ACHN (cell line): ENCODE measurements around the gene LRRC55.

Experiments
- DNase-seq: peaks from one replicate; pipeline ENCODE4 v3.0.0-alpha.2; 2015
- in situ Hi-C: cut with HindIII; loops from 2 replicates; pipeline ENCODE4 v1.10.0; 2017; ENCODE audit warnings: low sequenced_read_pairs, low pct_ligation_motif_present, low pct_unique_long_range_greater_than_20kb

Gene LRRC55, protein sequence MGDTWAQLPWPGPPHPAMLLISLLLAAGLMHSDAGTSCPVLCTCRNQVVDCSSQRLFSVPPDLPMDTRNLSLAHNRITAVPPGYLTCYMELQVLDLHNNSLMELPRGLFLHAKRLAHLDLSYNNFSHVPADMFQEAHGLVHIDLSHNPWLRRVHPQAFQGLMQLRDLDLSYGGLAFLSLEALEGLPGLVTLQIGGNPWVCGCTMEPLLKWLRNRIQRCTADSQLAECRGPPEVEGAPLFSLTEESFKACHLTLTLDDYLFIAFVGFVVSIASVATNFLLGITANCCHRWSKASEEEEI

DNA sequence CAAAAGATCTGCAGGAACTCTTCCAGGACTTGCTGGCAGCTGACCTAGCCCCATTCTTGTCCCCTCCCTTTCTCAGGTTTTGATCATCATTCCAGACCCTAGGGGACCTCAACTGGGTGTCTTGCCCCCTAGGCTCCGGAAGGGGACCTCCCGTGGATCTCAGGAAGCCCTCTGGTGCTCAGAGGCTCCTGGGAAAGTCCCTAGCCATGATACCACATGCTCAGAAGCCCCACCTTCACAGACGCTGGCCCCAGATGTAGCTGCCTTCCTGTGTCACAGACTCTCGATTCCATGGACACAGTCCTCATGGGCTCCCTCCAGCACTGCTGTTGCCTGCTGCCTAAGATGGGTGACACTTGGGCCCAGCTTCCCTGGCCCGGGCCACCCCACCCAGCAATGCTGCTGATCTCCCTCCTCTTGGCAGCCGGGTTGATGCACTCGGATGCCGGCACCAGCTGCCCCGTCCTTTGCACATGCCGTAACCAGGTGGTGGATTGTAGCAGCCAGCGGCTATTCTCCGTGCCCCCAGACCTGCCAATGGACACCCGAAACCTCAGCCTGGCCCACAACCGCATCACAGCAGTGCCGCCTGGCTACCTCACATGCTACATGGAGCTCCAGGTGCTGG is at the start of gene LRRC55:
Gene LRRC55, plus strand, starts transcription at position 276 of the 628 bp plus-strand sequence. Its CDS starts 70 bp downstream, at position 346.
- no peak for DNase-seq
- in situ Hi-C loops = no loop called here

DNA sequence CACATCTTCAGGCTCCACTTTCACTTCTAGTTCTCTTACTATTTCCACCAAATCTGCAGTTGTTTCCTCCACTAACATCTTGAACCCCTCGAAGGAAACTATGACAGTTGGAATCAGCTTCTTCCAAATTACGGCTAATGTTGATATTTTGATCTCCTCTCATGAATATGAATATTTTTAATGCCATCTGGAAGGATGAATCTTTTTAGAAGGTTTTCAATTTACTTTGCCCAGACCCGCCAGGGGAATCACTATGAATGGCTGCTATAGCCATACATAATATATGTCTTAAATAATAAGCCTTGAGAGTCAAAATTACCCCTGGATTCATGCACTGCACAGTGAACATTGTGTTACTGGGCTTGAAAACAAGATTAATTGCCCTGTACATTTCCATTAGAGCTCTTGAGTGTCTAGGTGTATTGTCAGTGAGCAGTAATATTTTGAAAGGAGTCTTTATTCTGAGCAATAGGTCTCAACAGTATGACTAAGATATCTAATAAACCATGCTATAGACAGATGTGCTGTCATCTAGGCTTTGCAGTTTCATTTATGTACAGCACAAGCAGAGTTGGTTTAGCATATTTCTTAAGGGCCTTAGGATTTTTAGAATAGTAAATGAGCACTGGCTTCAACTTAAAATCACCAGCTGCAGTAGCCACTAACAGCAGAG is 48.3 kb upstream of the LRRC55 start:
- in situ Hi-C loops = no loop called here
- DNase-seq = no peak

DNA sequence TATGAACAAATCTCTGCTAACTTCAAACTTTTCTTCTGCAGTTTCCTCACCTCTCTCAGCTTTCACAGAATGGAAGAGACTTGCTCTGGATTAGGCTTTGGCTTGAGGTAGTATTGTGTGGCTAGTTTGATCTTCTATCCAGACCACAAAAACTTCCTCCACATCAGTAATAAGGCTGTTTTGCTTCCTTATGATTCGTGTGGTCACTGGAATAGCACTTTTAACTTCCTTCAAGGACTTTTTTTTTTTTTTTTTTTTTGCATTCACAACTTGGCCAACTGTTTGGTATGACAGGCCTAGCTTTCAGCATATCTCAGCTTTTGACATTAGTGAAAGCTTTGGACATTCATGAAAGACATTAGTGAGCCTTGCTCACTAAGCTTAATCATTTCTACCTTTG is 47.5 kb upstream of the LRRC55 start:
- DNase-seq = no peak
- in situ Hi-C loops = no loop called here

DNA sequence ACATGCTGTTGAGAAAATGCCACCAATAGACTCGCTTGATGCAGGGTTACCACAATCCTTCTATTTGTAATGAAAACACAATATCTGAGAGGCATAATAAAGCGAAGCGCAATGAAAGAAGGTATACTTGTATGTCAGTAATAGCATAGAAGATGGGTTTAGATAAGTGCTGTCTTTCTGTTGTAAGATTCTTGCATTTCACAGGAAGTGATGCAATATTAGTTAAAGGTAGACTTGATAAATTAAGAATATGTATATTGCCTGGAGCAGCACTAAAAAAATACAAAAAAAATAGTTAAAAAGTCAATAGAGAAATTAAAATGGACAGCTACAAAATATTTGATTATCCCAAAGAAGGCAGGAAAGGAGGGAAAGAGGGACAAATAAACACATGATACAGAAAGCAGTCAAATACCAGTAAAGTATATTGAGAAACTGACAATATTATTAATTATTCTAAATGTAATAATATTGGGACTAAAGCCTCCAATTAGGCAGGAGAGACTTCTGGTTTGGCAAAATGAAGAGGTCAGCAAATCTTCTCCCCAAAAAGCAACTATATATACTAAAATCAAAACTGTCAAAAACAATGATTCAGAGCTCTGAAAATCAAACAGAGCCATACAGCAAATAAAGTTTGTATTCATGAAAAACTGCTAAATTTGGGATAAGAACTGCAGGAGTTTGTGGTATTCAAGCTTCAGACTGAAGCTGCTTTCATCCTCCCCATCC is 46.6 kb upstream of the LRRC55 start:
- no peak for DNase-seq
- in situ Hi-C loops = no loop called here

DNA sequence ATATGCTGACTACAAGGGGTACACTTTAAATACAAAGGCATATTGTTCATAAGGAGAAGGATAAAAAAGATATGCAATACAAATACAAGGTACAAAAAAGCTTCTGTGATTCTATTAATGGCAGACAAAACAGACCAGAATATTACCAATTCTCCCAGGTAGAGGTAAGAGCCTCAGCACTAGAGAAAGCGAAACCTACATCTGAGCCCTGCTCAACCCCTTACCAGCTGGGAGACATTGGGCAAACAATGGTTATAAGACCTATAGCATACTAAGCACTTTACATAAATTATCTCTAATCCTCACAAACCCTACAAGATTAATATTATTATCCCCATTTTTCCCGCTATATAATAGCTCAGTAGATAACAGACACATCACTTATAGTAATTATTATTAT is 41.2 kb upstream of the LRRC55 start:
- DNase-seq = no peak
- in situ Hi-C loops = no loop called here

DNA sequence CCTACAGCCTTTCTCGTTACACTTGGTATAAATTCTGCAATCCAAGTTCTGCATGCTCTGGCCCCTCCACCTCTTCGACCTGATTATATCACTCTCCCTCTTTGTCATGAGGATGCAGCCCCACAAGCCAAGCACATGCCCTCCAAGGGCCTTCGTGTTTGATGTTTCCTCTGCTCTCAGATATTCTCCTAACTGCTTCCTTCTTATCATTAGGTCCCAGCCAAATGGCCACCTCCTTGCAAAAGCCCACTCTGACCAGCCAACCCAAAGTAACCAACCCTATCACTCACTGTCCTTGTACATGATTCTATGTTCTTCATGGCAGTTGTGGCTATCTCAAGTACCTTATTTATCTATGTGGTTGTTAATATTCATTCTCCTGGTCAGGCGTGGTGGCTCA is 38.3 kb upstream of the LRRC55 start:
- in situ Hi-C loops = no loop called here
- no peak for DNase-seq

DNA sequence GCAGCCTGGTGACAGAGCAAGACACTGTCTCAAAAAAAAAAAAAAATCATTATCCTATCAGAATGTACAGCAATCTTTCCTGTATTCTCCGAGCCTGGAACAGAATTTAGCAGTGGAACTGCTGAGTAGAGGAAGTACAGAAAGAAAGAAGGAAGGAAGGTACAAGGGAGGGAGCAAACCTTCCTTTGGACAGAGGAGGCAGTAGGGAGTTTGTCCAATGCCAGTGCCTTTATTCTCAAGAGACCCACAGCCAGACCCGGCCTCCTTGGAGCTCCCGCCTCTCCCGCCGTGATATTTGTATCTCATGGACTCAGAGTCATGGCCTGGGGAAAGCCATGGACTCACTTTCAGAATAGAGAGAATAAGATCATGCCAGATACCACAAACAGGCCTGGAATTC is 37.7 kb upstream of the LRRC55 start:
- in situ Hi-C loops = no loop called here

DNA sequence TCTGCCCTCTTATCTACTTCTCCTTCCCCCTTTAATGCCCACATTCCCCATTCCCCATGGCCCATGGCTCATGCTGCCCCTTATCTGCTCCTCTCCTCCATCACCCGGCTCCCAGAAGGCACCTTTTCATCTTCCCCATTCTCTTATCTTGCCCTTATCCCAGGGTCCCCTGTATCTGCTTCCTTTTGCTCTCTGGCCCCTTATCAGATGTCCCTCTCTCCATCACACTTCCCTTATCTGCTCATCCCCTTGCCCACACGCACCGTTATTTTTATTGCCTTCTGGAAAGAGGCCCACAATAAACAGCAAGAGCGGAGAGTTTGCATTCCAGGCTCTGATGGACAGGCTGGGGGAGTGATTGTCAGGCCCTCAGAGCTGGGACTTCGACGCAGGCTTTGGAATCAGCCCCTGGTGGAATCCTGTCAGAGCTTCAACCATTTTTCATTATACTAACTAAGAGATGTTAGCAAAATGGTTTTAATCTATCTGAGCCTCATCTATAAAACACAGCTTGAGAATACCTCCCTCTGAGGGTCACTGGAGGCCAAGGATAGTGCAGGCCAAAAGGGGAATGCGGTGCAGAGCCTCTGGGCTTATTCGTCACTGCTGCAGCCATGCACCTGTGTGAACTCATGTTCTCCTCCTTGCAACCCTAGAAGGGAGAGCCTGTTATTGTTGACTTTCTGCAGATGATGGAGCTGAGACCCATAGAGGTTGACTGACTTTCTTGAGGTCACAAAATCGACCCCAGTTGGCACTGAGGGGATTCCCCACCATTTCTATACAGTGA is 37.0 kb upstream of the LRRC55 start:
- in situ Hi-C loops = no loop called here
- no peak for DNase-seq

More for the DNA sequence above, 37.7 kb upstream of the LRRC55 start:
- DNase-seq = no peak

DNA sequence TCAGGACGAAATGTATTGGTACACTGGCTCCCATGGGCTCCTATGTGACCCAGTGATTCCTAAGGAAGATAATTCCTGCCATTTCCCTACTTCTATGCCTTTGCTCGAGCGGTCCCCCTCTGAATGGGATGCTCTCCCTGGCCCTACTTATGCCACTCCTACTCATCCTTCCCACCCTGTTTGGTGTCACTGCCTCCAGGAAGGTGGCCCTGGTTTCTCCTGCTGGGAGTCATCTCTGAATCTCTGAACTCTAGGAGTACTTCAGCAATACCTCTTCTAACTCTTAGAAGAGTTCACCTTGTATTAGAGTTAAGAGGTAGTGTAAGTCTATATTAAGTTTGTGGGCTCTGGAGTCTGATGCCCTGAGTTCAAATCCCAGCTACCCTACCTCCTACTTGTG is 35.5 kb upstream of the LRRC55 start:
- in situ Hi-C loops = no loop called here
- DNase-seq = no peak

DNA sequence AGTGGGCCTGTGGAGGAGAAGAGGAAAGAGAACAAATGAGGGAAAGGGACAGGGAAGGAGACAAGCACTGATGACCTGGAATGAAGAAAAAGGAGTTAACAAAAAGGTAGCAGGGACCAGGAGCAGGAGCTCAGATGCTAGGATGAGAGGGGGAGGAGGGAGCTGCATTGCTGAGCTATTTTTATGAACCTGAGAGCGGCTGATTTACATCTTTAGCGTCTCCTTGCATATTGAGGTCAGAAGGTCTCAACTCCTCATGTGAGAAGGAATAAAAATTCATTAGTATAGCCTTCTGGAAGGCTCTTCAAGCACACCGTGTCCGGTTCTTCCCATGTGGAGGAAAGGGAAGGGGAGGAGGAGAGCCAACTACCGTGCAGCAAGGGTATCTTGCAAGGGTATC is 33.1 kb upstream of the LRRC55 start:
- no peak for DNase-seq
- in situ Hi-C loops = no loop called here

DNA sequence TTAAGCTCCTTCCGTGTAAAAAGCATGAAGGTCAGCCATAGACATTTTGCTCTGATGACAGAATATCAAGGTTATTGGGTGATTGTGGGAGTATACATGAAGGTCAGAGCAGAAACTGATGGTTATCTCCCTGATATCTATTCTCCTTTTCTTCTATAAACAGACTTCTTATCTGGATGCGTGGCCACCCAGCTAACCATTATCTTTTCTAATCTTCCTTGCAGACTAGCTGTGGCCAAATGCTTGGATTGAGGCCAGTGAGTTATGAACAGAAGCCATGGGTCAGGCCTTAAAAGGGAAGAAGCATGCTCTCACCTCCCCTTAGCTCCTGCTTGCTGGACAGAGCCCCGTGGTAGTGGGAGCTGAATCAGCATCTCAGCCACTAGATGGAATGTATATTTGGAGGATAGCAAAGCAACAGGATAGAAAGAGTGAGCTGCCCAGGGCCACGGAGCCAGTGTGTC is 31.3 kb upstream of the LRRC55 start:
- in situ Hi-C loops = no loop called here

DNA sequence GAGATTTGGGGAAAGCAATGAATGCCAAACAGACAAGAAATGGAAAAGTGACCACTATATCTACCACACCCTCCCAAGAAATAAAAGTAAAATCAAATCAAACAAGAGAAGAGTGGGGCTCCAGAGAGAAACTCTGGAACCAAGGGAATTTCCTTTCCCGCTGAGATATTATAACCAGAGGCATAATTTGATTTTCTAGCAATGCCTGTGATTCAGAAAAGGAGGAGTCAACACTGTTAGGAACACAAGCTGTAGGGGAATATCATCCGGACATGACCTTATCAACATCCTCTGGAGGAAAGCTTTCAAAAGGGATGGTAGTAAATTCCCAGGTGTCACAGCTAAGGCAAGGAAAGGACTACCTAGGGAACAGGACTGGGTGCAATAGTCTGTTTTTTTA is 29.6 kb upstream of the LRRC55 start:
- DNase-seq = no peak
- in situ Hi-C loops = no loop called here

More for the DNA sequence above, 31.3 kb upstream of the LRRC55 start:
- no peak for DNase-seq

DNA sequence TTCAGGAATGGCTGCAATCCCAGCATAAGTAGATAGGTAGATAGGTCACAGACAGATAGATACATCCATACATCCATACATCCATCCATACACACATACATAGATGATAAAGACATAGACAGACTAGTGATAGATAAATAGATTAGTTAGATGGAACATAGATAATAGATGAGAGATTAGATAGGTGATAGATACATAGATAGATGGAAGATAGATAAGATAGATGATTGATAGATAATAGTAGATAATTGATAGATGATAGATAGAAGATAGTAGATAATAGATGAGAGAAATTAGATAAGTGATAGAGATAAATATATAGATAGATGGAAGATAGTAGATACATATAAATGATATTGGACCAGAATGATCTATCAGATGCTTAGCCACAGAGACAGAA is 28.3 kb upstream of the LRRC55 start:
- no peak for DNase-seq
- in situ Hi-C loops = no loop called here

DNA sequence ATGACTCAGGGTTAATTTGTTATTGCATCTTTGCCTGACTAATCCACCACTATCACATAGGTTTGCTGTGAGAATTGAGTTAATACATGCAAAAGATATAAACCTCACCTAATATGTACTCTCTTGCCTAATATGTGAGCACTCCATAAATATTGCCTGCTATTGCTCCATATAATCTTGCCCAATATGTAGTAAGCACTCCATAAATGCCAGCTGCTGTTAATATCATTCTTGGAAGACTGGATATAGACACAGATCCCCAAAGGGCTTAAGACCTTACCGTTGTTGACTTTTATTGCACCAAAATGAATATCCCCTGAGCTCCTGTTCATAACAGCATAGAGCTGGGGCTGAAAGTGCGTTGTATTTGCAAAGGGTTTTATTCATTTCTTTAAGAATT is 27.0 kb upstream of the LRRC55 start:
- in situ Hi-C loops = no loop called here
- no peak for DNase-seq

DNA sequence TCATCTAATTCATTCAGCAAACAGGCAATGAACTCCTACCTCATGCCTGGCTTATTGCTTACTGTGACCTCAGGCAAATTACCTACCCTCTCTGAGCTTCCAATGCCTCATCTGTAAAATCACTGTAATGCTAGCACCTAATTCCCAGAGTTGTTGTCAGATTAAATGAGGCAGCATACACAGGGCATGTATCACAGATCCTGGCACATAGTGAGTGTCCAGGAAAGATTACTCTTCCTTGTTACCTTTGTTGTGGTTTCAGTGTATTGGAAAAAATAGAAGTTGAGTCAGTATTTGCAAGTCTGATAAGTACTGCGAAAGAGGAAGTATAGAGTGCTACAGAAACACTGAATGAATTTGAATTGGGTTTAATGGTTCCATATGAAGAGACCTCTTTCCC is 26.4 kb upstream of the LRRC55 start:
- no peak for DNase-seq
- in situ Hi-C loops = no loop called here

DNA sequence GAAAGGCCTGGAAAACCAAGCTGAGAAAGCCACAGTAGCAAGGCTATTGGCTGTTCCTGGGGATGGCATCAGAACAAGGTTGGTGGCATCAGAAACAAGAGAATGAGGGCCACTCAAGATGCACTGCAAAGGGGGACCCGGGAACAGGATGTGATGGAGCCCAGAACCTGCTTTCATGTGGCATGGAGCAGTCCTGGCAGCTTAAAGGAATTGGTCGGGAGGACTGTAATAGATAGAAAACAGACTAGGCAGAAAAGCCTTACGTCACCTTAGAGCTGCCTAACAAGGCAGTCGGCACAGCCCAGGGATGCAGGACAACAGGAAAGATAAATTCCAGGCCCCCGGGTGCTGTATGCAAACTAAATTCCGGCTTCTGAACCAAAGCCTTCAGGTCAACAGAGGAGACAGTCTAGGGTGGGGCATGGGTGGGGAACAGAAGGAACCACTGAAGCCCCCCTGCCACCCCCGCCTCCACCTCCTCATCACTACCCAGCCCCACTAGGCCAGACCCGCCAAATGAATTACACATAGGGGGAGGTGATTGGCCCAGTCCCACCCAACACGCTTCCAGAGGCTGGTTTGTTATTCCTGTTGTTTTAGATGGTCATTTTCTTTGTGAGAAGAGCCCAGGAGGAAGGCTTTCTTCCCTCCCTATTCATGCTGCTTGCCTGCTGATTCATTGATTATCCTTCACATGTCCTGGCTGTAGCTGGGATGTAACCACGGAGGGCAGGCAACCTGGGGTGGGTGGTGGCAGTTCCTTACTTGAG is 25.7 kb upstream of the LRRC55 start:
- DNase-seq = no peak
- in situ Hi-C loops = no loop called here

DNA sequence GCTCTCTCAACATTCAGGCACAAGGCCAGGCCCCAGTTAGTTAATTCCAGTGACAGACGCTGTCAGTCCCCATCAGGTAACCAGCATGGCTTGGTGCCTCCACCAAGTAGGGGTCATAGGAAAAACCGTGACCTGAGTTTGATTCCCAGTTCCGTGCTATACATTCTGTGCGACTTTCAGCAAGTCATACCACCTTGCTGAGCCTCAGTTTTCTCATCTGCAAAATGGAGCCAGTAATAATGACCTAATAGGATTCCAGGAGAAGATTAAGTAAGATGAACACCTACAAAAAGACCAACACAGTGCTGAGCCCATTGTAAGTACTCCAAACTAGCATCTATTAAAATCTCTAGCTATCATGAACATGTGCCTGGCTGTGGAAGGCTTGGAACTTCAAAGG is 24.8 kb upstream of the LRRC55 start:
- in situ Hi-C loops = no loop called here
- no peak for DNase-seq

DNA sequence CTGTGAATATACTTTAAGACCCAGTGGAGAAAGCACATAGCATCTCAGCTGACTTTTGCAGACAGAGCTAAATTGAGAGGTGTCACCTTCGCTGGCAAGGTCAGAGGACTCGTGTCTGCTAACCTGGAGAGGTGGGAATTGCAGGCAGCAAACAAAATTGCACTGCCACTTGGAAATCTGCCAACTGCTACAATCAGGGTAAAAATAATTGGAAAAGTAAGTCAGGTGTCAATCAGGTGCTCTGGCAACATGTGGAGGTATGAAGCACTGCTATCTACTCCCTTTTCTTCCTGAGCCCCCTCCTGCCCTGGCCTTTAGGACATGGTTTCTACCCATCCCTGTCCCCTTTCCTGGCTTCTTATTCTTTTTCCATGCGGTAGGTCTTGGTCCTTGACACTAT is 24.1 kb upstream of the LRRC55 start:
- DNase-seq = no peak
- in situ Hi-C loops = no loop called here
